Measurements from ENCODE around the gene LAPTM5.

LAPTM5 gene, protein sequence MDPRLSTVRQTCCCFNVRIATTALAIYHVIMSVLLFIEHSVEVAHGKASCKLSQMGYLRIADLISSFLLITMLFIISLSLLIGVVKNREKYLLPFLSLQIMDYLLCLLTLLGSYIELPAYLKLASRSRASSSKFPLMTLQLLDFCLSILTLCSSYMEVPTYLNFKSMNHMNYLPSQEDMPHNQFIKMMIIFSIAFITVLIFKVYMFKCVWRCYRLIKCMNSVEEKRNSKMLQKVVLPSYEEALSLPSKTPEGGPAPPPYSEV

DNA sequence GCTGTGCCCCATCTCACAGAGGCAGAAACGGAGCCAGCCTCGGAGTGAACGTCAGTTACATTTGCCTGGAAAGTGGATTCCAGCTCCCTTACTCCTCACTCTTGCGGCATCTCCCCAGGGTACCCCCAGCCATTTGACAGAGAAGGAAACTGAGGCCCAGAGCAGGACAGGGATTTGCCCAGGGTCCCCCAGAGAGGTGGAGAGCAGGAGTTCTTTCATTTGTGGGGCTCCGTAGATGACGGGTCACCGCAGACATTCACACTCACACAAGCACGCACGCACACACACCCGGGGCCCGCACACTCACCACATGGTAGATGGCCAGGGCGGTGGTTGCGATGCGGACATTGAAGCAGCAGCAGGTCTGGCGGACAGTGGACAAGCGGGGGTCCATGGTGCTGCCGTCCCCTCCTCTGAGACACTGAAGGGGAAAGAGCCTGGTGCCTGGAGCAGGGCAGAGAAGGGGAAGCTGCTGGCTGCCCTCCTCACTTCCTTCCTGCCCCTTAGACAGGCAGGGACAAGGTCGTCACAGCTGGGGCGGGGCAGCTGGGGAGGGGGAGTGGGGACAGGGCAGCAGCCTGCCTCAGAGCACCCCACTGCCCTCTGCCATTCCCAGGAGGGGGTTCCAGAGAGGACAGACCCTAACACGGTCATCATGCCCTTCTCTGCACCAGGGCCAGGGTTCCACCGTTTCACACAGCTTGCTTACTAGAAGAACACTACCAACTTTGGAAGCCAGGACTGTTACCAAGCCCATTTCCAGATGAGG, at the start of gene LAPTM5:
Gene LAPTM5, minus strand, starts transcription at position 423 of the 769 bp plus-strand sequence. Its CDS starts 29 bp downstream, at position 394.
- peak within 1 kb of the TSS; percentile 93 for H3K4me3 ChIP-seq (ENCODE audit: low read depth, low read length)
- DNase-seq (ENCODE audit: low read depth), result peak; percentile 79
- TF ChIP-seq, protein P1, sequence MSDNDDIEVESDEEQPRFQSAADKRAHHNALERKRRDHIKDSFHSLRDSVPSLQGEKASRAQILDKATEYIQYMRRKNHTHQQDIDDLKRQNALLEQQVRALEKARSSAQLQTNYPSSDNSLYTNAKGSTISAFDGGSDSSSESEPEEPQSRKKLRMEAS (IDR thresholded peaks at IDR 0.05; ENCODE audit: low read depth, low read length), result 0 out of 2 replicates have a peak, but pooled peaks have one; percentile 20
- TF ChIP-seq, protein P2, sequence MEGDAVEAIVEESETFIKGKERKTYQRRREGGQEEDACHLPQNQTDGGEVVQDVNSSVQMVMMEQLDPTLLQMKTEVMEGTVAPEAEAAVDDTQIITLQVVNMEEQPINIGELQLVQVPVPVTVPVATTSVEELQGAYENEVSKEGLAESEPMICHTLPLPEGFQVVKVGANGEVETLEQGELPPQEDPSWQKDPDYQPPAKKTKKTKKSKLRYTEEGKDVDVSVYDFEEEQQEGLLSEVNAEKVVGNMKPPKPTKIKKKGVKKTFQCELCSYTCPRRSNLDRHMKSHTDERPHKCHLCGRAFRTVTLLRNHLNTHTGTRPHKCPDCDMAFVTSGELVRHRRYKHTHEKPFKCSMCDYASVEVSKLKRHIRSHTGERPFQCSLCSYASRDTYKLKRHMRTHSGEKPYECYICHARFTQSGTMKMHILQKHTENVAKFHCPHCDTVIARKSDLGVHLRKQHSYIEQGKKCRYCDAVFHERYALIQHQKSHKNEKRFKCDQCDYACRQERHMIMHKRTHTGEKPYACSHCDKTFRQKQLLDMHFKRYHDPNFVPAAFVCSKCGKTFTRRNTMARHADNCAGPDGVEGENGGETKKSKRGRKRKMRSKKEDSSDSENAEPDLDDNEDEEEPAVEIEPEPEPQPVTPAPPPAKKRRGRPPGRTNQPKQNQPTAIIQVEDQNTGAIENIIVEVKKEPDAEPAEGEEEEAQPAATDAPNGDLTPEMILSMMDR (IDR thresholded peaks at IDR 0.05; ENCODE audit: low read depth, low read length), result no peak
- TF ChIP-seq MYC (IDR thresholded peaks at IDR 0.05; ENCODE audit: low read depth, low read length) (no peak), POLR2A (IDR thresholded peaks at IDR 0.05; ENCODE audit: extremely low read depth, insufficient read length) (peak; percentile 33)

DNA sequence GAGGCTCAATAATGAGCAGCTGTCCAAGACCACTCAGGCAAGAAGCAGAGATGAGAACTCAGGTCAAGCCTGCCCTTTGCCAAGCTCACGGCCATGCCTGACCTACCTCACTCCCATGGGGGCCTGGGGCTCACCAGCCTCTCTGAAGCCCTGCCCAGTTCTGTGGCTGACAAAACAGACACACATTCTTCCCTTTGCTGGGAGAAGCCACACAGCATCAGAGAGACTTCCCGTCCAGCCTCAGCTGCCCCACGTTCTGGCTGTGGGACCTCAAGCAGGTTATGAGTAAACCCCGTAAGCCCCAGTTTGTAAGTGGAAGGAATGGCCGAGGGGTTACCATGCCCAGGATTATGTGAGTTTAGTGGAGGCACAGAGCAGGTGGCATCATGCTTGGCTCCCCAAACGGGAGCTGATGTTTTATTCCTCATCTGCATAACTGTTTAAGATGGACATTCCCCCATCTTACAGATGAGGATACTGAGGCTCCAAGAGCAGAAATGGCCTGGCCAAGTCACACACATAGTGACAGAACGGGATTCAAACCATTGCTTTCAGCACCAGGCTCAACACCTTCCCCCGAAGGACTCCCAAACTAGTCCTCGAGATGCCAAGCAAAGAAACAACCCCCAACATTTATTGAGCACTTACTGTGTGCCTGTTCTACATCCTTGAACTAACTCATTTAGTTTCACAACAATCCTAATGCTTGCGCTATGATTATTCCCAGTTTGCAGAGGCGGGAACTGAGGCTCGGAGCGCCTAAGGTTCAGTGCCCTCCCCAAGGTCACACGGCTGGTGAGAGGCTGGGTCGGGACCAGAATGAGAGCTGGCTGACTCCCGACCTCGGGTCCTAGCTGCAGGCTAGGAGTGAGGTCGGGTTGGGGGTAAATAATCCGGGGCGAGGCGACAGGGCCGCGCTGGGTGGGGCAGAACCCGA, 49.1 kb upstream of the LAPTM5 start:
- TF ChIP-seq MYC (IDR thresholded peaks at IDR 0.05; ENCODE audit: low read depth, low read length) (no peak), POLR2A (IDR thresholded peaks at IDR 0.05; ENCODE audit: extremely low read depth, insufficient read length) (no peak)
- TF ChIP-seq, protein P1 (IDR thresholded peaks at IDR 0.05; ENCODE audit: low read depth, low read length), result no peak
- TF ChIP-seq, protein P2 (IDR thresholded peaks at IDR 0.05; ENCODE audit: low read depth, low read length), result no peak
- DNase-seq (ENCODE audit: low read depth), result no peak
- H3K4me3 ChIP-seq (ENCODE audit: low read depth, low read length), result no peak overlapping the region

DNA sequence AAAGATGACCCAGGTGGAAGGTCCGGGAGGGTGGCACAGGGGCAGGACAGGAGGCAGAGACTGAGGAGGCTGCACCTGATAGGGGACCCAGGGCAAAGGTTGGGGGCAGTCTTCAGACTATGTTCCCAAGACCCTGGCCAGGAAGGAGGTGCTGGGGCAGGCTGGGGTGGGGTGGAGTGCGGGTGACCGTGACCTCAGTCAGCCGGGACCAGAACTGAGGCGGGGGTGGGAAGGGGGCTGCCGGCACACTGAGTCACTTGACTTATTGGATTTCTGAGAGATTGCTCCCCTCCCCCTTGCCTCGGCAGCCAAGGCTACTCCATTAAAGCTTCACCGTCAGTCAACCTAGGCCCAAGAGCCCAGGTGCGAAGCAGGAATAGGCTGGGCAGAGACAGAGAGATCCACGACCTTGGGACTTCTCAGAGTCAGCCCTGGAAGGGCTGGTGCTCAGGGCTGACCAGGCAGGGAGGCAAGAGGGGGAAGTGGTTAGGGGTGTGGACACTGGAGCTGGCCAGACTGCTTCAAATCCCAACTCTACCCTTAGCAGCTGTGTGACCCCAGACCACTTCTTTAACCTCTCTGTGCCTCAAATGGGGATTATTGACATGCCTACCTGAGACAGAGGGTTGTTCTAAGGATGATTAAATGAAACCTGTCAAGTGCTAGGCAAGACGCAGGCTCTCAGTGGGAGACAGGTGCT, 47.9 kb upstream of the LAPTM5 start:
- TF ChIP-seq, protein P1 (IDR thresholded peaks at IDR 0.05; ENCODE audit: low read depth, low read length), result no peak
- TF ChIP-seq, protein P2 (IDR thresholded peaks at IDR 0.05; ENCODE audit: low read depth, low read length), result no peak
- TF ChIP-seq POLR2A (IDR thresholded peaks at IDR 0.05; ENCODE audit: extremely low read depth, insufficient read length) (no peak), MYC (IDR thresholded peaks at IDR 0.05; ENCODE audit: low read depth, low read length) (no peak)
- DNase-seq (ENCODE audit: low read depth), result no peak
- H3K4me3 ChIP-seq (ENCODE audit: low read depth, low read length), result no peak overlapping the region

DNA sequence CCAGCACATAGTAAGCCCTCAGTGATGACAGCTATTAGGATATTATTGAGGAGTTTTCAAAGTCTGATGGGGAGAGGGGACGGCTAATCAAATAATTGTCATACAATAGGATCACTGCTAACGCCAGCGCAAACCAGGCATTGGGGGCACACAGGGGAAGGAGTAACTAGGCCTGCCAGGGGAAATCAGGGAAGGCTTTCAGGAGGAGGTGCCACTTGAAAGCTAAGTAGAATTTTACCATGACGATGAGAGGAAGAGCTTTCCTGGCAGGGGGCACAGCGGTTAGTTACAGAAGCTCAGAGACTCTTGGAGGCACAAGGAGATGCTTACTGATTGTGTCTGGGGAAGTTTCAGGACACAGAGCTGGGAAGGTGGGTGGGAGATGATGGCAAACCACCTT, 47.2 kb upstream of the LAPTM5 start:
- DNase-seq (ENCODE audit: low read depth), result no peak
- TF ChIP-seq POLR2A (IDR thresholded peaks at IDR 0.05; ENCODE audit: extremely low read depth, insufficient read length) (no peak), MYC (IDR thresholded peaks at IDR 0.05; ENCODE audit: low read depth, low read length) (no peak)
- TF ChIP-seq, protein P2 (IDR thresholded peaks at IDR 0.05; ENCODE audit: low read depth, low read length), result no peak
- TF ChIP-seq, protein P1 (IDR thresholded peaks at IDR 0.05; ENCODE audit: low read depth, low read length), result no peak
- H3K4me3 ChIP-seq (ENCODE audit: low read depth, low read length), result no peak overlapping the region

DNA sequence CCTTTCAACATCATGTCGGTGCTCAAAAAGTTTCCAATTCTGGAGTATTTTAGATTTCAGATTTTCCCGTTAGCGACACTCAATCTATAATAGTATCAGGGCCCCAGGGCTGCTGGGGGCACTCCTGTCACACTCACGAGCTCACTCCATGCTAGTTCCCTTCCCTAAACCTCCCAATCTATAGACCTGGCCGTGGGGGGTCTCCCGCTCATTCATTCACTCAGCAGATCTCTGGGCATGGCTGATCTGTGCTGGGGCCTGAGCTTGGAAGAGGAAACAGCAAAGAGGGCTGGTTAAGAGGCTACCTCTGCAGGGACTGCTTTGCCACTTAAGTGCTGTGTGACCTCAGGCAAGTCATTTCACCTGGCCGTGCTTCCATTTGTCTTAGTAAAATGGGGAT, 46.8 kb upstream of the LAPTM5 start:
- TF ChIP-seq POLR2A (IDR thresholded peaks at IDR 0.05; ENCODE audit: extremely low read depth, insufficient read length), result no peak
- H3K4me3 ChIP-seq (ENCODE audit: low read depth, low read length), result no peak overlapping the region
- DNase-seq (ENCODE audit: low read depth), result no peak
